RPMI7951 (cell line): ENCODE data around the gene CADM2. TPM values are rescaled to one million over a fixed set of nuclear protein-coding genes. Genes with fewer than 3 reads are reported as not detected.
"Not testable (repeated sequence)": the region's sequence is repeated elsewhere in the genome, so short reads cannot be mapped to it uniquely, and the experiment has no call there.

Experiments
- DNase-seq: peaks from one replicate; pipeline ENCODE4 v3.0.0-alpha.2; 2012; ENCODE audit warnings: low read depth
- total RNA-seq: library from RNA; depleted of rRNA; stranded (reverse); fragments of >200 nt; shearing (Covaris generic); gene quantifications from 2 replicates; pipeline ENCODE4 v1.2.3, GENCODE V29; 2014; rRNA removed

The CADM2 gene
- under 0.01 TPM in 1 of 2 replicates, not detected in the other for total RNA-seq

DNA sequence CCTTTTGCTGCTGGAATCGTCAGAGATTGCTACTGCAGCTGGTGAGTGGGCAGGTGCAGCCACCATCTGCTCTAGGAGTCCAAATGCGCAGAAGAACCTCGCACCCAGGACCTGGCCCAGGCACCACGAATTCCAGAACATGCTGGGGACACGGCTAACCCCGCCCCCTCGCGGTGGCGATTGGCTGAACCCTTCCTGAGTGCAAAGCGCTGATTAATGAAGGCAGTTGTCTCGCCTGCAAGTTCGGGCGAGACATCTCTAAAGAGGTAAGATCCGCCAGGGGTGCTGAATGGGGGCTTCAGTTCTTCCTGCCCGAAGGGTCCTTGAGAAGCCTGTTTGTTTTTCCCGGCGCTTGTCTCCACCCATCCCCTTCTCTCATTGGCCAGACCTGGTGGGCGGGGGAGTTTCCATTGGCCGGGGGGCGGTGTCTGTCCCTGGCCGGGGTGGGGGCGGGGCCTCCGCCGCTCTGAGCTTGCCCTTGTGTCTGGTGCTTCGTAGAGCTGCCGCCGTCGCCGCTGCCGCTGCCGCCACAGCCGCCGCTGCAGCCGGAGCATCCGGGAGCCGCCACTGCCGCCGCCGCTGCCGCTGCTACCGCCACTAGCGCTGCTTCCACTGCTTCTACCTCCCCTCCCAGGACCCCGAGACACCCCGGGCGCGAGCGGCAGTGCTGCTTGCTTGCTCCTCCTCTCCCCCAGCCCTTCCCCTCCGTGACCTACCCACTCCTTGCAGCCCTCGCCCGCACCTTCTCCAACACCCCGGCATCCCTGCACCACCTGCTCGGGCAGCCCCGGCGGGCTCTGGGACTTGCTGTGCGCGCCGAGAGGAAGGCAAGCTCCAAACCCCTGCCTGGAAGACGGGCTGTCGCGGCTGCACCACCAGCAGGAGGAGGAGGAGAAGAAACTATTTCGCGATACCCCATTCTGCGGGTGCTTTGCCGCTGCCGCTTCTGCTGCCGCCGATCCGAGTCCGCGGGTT lies at the start of gene CADM2:
TSS of gene CADM2 (plus strand) at position 495 of the 975 bp plus-strand sequence.
- DNase-seq, result peak; percentile 76

DNA sequence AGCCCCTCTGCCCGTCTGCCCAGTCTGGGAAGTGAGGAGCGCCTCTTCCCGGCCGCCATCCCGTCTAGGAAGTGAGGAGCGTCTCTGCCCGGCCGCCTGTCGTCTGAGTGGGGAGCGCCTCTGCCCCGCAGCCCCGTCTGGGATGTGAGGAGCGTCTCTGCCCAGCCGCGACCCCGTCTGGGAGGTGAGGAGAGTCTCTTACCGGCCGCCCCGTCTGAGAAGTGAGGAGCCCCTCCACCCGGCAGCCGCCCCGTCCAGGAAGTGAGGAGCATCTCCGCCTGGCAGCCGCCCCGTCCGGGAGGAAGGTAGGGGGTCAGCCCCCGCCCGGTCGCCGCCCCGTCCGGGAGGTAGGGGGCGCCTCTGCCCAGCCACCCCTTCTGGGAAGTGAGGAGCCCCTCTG lies 40.2 kb upstream of the CADM2 start:
- not testable (repeated sequence) for DNase-seq

DNA sequence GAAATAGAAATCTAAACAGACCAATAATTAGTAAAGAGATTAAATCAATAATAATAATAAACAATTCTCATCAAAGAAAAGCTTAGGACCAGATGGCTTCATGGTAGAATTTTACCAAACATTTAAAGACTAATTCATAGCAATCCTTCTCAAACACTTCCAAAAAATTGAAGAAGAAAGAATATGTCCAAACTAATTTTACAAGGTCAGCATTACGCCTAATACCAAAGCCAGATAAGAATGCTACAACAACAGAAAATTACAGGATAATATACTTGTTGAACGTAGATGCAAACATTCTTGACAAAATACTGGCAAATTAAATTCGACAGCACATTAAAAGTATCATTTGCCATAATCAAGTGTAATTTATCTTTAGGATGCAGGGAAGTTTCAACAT lies 36.1 kb upstream of the CADM2 start:
- no peak for DNase-seq

DNA sequence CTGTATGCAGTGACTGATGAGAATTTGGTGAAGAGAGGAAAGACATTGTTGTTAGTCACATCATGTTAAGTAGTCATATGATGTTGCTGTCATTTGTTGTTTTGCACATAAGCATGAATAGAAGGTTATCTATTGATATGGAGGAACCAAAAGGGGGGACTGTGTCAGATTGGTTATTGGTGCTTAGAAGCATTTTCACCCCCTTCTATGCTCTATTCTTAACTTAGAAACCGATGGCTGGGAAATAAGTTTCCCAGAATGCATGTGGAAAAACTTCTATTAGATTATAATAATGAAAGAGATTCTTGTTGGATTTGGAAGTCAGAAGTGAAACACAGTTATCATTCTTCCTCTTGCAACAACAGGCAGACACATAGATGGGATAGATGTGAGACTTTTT lies 33.2 kb upstream of the CADM2 start:
- no peak for DNase-seq

DNA sequence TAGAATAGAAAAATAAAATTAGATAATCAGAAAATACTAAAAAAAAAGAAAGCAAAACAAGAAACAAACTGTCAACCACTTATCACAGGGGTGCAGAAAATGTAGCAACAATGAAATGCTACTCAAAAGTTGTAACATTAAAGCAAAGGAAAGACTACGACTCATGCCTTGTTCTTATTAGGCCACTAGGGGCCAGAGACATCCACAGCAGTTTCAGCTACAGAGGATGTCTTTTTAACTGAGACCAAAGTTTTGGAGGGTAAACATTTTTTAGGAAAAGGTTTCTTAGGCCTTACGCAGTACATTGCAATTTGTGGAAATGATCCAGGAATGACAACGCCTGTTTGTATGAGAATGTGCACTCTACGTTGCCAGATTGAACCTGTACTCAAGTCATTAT lies 15.4 kb upstream of the CADM2 start:
- no peak for DNase-seq

DNA sequence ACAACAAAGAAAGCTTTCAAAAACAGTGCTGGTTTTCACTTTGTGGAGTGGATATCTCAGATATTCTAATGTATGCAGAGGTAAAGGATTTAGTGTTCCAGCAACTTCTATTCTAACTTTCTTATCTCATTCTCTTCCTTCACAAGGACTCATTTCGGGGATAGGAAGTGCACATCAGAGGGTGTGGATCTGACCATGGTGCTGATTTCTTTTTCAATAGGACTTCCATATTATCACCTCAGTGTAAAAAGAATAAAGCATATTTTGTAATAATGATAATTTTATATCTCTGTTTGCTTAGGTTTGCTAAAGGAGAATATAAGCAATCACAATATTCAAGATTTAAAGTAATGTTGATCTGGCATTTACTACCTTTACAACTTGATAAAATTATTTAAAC lies 12.5 kb upstream of the CADM2 start:
- no peak for DNase-seq

DNA sequence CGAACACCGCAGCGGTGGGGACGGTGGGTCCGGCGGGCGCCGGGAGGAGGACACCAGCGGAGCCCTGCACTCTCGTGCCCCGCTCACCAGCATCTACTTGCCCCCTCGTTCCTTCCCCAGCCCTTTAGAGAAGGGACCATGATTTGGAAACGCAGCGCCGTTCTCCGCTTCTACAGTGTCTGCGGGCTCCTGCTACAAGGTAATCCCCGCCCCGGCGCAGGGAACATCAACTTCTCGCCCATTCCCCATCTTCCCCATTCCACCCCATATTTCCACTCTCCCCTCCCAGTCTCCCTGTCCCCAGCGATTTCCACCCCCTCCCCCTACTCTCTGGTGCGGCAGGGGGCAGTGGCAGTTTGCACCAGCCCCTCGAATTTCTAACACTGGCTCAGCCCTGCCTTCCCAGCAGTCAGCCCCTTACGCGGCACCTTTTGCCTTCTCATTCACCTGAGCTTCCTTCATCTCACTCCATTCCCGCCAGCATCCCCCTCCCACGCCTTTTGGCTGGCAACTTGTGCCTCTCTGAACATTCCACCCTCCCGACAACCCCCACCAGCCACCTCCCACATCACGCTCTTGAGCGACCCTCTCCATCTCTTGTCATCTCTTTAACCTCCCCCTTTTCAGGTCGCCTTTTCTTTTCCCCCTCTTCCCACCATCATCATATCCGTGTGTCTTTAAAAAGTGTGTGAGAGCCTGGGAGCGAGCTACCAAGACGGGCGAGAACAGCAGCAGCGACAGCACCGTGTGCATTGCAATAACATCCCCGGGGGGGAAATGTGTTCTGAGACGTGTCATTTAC lies 882 bp downstream of the CADM2 start:
- DNase-seq, result no peak

DNA sequence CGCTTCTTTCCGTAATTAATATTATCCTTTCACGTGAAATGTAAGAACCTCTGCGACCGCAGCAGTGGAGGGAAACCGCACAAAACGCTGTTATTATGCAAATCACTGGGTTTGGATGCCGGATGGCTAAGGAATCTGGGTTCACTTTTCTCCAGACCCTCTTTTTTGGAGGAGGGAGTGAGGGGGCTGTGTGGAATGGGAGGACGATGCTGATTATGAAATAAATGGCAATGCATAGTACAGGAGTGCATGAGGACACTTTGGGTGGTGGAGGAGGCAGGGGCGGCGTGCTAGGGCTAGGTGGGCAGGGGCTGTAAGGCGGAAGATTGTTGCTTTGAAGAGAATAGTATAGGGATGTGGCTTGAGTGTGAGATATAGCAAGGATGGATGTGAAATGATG lies 1.8 kb downstream of the CADM2 start:
- no peak for DNase-seq

DNA sequence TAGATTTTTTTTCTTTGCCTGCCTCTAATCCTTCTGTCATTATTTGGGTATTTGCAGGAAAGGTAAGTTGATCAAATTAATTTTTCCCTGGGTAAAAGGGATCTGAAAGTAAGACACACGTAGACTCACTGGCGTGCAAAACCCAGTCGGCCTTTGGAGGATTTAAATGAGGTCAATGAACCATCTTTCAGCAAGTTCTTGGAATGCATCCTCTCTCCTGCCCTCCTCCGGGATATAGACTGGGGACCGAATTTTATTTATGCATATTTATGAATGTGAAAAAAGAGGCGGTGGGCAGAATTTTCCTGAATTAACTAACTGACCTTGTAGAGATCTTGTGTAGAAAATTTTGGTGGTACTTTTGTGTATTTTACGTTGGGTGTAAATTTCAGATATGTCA lies 2.2 kb downstream of the CADM2 start:
- no peak for DNase-seq

DNA sequence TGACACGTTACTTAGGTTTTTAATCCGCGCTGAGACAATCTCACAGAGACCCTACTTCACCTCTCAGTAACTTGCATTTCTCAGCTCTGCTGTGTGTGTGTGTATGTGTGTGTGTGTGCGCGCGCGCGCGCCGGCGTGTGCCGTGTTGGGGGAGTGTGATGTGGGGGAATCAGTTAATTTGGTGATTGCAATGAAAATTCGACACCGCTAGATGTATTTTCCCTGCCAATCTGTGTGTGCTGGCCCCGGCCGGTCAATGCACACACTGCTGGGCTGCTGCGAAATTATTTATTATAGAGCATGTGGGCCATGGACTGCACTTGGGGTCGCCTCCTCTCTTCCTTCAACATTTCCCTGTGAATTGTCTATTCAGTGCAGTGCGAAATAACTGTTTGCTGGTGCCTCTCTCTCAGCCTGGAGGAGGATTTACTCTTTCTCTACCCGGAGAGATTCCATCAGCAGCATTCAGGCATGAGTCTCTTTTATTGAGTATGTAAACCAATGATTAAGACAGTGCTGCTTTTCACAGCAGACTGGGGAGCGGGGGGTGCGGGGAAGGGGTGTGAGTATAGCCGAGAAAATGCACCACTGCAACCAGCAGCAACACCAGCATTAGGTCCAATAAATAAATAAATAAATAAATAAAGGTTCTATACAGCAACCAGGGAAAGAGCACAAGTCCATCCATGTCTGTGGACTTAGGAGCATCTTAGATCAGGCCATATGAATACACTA lies 2.9 kb downstream of the CADM2 start:
- DNase-seq, result no peak

DNA sequence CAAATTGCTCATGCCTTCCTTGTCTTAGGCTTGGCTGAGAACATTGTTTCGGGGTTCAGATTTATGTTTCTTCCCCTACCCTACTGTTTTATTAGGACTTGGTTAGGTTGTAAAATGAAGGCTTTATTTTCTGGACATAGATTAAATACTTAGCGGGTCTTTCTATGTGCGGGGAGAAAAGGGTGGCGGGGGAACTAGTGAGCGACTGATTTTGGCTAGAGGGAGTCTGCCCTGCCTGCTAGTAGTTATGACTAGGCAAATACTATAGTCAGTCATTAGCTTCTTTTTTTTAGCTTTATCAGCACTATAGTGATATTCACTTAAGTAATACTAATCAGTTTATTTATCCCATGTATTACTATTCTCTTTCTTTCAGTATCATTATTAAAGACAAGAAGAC lies 3.6 kb downstream of the CADM2 start:
- DNase-seq, result no peak

DNA sequence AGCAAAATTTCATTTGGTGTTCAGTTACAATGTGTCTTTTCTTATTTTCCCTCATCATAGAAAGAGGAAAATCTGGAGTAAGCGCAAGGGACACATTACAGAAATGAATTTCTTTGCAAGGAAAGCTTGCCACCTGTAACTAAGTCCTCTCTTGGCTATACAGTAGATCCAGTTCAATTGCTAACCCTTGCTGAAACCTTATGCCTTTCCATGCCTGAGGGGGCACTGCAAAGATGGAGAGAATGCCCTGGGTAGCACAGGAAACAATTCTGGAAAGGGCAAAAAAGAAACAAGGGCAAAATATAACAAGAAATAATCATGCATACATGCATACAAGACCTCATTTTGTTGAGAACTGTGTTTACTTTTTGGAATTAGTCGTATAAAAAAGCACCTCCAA lies 4.3 kb downstream of the CADM2 start:
- DNase-seq, result no peak

DNA sequence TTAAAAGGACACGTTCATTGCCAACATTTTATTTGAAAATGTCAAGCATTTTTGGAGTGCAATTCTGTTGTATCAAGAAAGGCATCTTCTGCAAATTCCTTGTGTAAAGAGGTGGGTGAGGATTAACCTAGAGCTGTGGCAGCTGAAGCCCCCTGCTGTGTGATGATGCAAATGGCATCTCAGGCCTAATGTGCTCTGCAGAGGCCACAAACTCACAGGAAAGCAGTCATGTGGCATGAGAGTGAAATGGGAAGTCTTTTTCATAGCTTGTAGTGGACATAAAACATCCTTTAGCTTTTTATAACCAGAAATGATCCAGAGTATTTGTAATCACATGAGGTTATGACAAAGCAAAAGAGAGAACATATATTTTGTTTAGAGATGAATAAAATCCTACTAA lies 6.4 kb downstream of the CADM2 start:
- DNase-seq, result no peak

DNA sequence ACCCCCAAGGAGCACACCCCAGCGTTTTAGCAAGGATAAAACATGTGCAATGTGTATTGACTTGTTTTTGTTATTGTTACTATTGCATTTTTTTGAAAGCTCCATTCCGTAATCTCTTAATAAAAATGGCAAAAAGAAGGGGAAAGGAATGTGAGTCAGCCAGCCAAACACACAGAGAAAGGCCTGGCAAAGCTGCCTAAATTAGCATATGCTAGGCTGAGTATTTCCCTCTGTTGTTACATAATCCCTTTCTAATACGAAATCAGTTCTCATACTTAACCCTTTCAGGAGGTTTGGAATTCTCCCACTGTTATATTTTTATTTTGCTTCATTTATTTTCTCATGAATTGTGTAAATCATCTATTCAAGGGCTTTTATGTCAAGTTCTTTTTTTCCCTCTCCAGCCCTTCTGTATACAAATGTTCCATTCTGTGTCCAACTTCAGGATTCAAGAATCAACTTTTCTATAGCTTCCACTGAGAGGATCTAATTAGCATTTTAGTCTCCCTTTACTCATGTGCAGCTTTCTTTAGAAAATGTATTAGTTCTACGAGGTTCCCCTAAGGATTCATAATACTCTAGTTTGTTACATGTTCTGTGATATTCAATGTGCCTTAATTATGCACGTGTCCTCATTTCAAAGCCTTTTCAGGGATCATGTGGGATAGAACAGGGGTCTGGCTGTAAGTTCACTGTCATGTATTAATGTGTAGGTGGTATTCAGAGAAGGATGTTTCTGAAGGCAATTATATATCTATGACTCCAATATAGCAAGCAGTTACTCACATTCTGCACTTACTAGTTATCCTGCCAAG lies 9.2 kb downstream of the CADM2 start:
- no peak for DNase-seq

DNA sequence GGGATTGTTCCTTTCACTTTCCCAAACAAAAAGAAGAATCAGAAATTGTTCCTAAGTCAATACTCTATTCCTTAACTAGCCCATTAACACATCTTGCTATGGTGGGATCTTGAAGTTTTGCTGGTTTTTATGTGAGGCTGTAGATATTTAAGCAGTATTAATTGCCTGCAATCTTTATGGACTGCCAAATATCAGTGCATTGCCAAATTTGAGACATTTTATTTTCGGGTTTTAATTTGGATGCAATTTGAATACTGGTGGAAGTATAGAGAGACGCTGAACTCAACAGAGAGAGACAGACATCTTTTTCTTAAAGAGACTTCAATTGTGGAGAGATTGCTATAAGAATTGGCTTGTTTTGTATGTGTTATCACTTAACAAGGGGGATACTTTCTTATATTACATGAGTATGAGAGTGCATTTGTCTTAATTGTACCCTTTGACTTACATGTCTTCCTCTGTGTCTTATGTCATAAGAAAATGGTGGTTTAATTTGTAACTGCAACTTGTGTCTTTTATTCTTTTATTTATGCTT lies 10.0 kb downstream of the CADM2 start:
- no peak for DNase-seq

DNA sequence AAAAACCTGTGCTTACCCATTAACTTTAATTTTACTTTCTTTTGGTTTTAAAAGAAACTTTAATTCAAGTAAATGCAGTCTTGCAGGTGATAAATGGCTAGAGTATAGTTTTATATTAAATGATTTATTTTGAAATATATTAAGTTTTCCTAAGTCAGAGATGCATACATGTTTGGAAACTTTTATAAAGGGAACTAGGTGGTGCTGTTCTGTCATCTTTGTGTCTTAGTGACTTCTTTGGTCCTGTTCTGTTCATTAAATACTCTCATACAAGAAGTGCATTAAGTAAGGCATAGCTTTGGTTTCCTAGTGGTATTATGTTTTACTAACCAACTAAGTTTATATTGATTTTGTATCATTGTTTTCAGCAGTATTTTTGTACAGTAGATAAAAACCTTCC lies 15.6 kb downstream of the CADM2 start:
- no peak for DNase-seq

DNA sequence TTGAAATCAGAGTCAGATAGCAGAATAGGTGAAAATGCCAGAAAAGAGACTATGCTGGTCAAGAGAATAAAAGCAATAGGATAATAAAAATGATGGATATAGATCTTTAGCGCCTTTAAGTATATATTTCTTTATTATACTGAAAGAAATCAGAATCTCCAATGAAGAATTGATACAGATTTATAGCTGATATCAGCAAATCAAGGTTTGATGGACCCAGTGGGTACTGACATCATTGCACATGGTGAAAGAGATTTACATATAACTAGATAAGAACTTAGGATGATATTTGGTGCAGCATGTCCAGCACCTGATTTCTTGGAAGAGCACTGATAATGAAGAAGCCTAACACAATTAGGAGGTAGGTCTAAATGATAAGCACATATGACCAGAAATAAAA lies 18.2 kb downstream of the CADM2 start:
- no peak for DNase-seq

DNA sequence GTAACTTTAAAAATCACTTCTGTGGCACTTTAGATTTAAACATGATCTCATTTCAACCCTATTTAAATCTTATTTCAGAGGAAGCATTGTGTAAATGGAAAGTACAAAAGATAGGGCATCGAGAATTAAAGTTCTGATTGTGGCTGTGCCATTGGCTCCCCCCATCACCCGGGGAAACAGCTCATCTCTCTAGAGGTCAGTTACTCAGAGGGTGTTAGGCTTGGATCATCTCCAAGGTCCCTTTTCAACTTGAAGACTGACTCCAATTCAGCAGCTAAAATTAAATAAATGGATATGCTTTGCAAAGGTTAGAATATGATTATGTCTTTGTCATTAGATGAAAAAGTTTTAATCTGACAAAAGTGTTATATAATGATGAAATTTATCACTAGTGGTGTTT lies 20.1 kb downstream of the CADM2 start:
- DNase-seq, result no peak

DNA sequence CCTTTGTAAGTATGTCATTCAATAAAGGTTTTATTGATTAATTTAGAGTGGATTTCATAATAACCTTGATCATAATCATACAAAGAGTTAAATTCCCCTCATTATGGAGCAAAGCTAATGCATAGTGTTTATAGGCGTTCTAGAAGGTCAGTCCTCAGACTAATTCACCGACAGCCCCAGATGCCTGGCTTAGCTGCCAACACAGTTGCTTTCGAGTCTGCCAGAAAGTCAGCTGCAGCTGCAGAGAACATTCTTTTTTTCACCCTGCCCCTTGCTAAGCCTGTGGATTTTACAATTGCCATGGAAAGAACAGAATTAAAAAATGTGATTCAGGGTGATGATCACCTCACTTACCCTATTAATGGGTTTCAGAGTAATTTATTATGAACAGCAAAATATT lies 21.2 kb downstream of the CADM2 start:
- no peak for DNase-seq

DNA sequence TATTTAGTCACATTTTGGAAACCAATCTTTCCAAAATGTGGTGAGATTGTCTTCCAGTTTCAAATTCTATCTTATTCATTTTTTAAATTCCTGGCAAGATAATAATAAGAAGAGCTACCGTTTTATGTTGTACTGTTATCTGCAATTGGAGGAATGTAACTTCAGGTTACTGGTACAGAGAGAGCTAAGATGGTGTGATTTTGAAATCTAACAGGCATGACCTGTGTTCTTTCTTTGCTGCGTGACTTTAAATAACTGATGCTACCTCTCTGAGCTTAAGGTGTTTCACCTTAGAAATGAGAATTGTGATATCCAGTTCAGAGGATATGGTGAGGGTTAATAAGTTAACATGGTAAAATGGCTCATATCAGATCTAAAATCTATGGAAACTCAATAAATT lies 21.7 kb downstream of the CADM2 start:
- DNase-seq, result no peak

DNA sequence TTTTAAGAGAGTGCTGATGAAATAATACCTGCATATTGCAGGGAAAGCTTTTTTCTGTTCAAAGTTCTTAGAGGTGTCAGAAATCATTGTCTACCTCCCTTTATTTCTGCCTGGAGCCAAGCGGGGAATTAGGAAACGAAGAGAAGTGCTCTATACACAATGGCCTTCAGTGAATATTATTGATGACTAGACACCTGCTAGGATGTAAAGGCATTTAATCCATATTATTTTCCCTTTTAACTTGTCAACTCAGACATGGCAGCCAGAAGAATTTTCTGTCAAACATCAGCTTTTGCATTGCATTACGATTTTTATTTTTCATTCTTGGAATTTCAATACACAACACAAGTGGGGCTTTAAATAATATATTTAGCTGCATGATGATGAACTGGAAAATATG lies 24.7 kb downstream of the CADM2 start:
- DNase-seq, result no peak
